ENCODE data around the gene CEP120.

DNA sequence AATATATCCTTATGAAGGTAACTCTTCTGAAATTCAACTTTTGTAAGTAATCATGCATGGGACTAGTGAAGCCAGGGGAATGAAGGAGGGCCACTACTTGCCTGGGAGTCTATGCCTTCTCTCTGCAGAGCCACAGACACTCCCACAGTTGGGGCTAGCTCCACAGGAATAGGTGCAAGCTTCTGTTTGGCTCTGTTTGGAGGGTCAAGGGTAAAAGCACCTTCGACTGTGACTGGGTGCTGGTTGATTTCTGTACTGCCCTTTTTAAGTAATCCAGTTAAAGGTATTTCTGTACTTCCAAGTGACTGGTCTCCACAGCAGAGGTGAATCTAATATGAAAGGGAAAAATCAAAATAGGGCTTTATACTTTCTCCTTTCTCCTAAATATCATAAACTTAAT lies 32.2 kb downstream of the CEP120 start:
- TF ChIP-seq, protein P1, sequence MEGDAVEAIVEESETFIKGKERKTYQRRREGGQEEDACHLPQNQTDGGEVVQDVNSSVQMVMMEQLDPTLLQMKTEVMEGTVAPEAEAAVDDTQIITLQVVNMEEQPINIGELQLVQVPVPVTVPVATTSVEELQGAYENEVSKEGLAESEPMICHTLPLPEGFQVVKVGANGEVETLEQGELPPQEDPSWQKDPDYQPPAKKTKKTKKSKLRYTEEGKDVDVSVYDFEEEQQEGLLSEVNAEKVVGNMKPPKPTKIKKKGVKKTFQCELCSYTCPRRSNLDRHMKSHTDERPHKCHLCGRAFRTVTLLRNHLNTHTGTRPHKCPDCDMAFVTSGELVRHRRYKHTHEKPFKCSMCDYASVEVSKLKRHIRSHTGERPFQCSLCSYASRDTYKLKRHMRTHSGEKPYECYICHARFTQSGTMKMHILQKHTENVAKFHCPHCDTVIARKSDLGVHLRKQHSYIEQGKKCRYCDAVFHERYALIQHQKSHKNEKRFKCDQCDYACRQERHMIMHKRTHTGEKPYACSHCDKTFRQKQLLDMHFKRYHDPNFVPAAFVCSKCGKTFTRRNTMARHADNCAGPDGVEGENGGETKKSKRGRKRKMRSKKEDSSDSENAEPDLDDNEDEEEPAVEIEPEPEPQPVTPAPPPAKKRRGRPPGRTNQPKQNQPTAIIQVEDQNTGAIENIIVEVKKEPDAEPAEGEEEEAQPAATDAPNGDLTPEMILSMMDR (IDR thresholded peaks at IDR 0.05; ENCODE audit: insufficient read depth, low read depth, low read length), result no peak
- TF ChIP-seq EZH2 (IDR thresholded peaks at IDR 0.05; ENCODE audit: insufficient read depth, low read length), result no peak

Measured in astrocyte (in vitro differentiated cells and primary cell).